Measurements from ENCODE around the gene PIN4. TPM values are rescaled to one million over a fixed set of nuclear protein-coding genes. Genes with fewer than 3 reads are reported as not detected.

The PIN4 gene
- total RNA-seq (2022; extraction: Qiagen RNA extraction; ENCODE audit: low read depth), result 34.6 to 72.9 TPM (median 48.1 TPM) in 5 replicates

GRCh38 chrX:72181178-72182125, at the start of gene PIN4:
Gene PIN4 (plus strand): TSS chrX:72181757. CDS start chrX:72181786, 29 bp downstream.

GRCh38 chrX:72238721-72239475, 57.3 kb downstream of the PIN4 start, which contains the start of gene ERCC6L:
Gene ERCC6L (minus strand): TSS chrX:72239027. CDS start chrX:72238911, 116 bp downstream.

Other genes with a start within 250 kb of the PIN4 start
- gene RTL5, start 49.8 kb upstream of the PIN4 start, total RNA-seq (2022; extraction: Qiagen RNA extraction; ENCODE audit: low read depth), result 1.9 to 2.9 TPM (median 2.4 TPM) in 5 replicates
- 9.3 to 15.3 TPM (median 13.5 TPM) in 5 replicates for gene ERCC6L, start 57.3 kb downstream of the PIN4 start, total RNA-seq (2022; extraction: Qiagen RNA extraction; ENCODE audit: low read depth)
- gene RPS4X, start 95.5 kb downstream of the PIN4 start, total RNA-seq (2022; extraction: Qiagen RNA extraction; ENCODE audit: low read depth), result 1,490 to 2,322 TPM (median 1,694 TPM) in 5 replicates
- gene CITED1, start 124.2 kb downstream of the PIN4 start, total RNA-seq (2022; extraction: Qiagen RNA extraction; ENCODE audit: low read depth), result 0.88 to 1.5 TPM (median 1.2 TPM) in 5 replicates